Activated CD4-positive, alpha-beta T cell treated with anti-CD3 and anti-CD28 coated beads, Interleukin-2, amount 50 U/mL, for 16 hours (primary cell): Measurements from ENCODE around the gene TMEM186.
"Not testable (repeated sequence)": the region's sequence is repeated elsewhere in the genome, so short reads cannot be mapped to it uniquely, and the experiment has no call there.

Experiments used
- DNase-seq: peaks from one replicate; pipeline ENCODE4 v3.0.0-alpha.2; 2020

TMEM186 gene

GRCh38 chr16:8768283-8768682, 29.2 kb downstream of the TMEM186 start:
- DNase-seq: no peak

DNA sequence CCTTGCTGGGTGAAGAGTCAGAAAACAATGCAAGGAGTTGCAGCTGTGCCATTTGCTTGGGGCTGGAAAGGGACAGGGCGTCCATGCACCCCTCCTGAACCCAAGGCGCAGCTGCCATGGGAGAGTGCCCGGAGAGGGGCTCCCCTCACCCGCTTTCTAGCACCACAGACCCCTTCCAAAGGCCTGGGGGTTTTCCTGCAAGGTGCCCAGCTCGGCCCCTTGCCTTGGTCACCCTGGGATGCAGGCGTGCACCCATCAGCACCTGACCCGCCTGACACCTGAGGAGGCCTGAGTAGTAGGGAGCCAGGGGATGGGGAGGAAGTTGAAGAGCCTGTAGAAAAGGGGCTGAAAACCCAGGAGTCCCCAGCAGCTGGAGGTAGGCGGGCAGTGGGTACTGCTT, 30.3 kb downstream of the TMEM186 start:
- no peak for DNase-seq

DNA sequence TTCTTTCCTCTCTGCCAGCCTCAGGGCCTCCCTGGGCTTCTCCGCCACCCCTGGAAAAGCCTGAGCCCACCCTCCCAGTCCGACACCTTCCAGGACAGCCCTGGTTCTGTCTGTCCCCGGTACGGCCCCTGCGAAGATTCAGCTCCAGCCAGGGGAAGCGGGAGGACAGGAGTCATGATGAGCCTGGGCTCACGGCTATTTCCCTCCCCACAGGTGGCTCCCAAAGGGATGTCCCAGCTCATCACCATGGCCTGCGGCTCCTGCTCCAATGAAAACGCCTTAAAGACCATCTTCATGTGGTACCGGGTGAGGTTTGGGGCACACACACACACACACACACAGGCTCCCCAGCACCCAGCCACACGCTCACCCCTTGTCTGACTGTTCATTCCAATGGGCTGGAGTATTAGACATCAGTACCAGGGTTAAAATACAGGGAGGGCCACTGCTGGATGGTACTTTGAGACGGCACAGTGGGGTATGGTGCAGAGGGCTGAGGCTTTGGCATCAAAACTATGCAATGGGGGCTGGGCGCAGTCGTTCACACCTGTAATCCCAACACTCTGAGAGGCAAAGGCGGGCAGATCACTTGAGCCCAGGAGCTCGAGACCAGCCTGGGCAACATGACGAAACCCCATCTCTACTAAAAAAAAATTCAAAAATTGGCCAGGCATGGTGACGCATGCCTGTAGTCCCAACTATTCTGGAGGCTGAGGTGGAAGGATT, 32.8 kb downstream of the TMEM186 start:
- DNase-seq: no peak

- DNase-seq: no peak
These were observed 33.5 kb downstream of the TMEM186 start for GRCh38 chr16:8763899-8764298.

- DNase-seq: no peak
These were observed 34.4 kb downstream of the TMEM186 start for GRCh38 chr16:8763083-8763482.

DNA sequence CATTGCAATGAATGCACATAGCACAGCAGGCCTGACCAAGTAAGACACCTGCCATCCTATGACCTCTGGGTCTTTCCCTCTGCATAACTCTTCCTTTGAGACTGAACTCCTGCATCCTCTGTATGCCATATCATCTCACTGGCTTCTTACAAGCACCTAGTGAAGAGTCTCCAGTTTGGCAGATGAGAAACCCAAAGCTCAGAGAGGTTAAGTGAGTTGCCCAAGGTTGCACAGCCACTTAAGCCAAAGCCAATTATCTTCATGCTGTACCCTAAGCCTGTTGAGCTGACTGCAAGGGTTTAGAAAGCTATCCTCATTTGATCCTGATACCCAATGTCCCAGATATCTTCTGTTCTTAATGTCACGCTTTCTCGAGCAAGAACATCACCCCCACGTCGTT, 35.2 kb downstream of the TMEM186 start:
- no peak for DNase-seq

DNA sequence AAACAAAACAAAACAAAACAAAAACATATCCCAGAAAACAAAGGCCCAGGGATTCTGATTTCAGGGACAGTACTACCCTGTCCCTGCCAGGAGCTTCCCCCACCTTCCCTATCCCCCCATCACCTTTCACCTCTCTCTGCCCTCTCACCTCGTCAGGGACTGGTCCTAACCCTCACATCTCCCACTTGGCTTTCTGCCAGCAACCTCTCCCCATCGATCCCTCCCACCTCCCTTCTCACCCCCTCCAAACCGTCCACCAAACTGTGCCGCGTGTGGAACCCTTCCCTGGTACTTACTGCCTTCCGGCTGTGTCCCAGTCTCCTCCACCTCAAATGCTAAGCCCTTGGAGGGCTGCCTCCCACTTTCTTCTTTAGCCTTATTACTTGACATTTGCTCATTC, 36.4 kb downstream of the TMEM186 start:
- no peak for DNase-seq

DNA sequence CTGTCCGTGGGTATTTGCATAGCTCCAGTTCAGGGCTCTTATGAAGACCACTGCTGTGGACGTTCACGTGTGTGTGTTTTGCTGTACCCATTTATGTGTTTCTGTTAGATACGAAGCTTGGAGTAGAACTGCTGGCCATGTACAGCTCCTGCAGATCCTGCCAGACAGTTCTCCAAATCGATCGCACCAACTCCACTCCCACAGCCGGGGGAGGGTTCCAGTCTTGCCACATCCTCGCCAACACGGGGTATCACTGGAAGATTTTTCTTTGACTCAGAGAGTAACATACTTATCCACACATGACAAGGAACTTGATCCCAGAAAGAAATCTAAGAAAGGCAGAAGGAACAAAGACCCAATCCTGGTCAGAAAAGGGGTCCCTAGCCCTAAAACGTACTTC, 37.4 kb downstream of the TMEM186 start:
- no peak for DNase-seq

DNA sequence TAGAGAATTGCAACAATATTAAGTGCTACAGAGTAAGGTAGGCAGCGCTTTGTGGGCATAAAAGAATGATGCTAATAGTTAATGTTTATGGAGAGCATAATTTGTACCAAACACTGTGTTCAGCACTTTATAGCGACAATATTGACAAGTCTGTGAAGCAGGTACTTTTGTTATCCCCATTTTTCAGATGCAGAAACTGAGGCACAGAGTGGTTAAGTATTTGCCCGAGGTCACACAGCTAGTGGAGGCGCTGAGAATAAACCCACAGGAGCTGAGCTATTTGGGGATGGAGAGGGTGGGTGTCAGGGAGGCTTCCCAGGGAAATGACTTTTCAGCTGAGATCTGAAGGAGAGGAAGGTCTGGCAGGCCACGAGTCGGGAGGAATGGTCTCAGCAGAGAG, 39.4 kb downstream of the TMEM186 start:
- no peak for DNase-seq

GRCh38 chr16:8756755-8757154, 40.7 kb downstream of the TMEM186 start:
- no peak for DNase-seq

- no peak for DNase-seq
These were observed 43.9 kb downstream of the TMEM186 start for GRCh38 chr16:8753416-8754054.

GRCh38 chr16:8752706-8753105, 44.7 kb downstream of the TMEM186 start:
- no peak for DNase-seq

- DNase-seq: no peak
These were observed 45.7 kb downstream of the TMEM186 start for GRCh38 chr16:8751481-8752311.

DNA sequence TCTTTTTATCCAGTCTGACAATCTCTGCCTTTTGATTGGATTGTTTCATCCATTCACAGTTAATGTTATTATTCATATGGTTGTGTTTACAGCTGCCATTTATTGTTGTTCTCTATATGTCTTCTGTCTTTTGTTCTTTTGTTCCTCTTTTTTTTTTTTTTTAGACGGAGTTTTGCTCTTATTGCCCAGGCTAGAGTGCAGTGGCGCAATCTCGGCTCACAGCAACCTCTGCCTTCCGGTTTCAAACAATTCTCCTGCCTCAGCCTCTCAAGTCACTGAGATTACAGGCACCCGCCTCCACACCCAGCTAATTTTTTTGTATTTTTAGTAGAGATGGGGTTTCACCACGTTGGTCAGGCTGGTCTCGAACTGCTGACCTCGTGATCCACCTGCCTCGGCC, 48.5 kb downstream of the TMEM186 start:
- not testable (repeated sequence) for DNase-seq
